ENCODE data around the gene SV2B. TPM values are rescaled to one million over a fixed set of nuclear protein-coding genes. Genes with fewer than 3 reads are reported as not detected.
A peak's percentile ranks its signal among the peaks of the same experiment; 100 is the strongest.

SV2B gene
- total RNA-seq, 1 experiment from 2014 or later, result not detected

- Histone ChIP-seq H2AFZ (ENCODE audit: low read length) (no peak overlapping the region), H4K91ac (ENCODE audit: insufficient read length, low read depth, low read length) (no peak overlapping the region), H3K18ac (ENCODE audit: insufficient read length, low read depth, low read length) (no peak overlapping the region), H3K9ac (ENCODE audit: extremely low read depth, insufficient read length, low read length) (no peak overlapping the region), H3K56ac (ENCODE audit: insufficient read length, low read depth, low read length) (no peak overlapping the region), H2BK12ac (ENCODE audit: insufficient read length, low read depth, low read length) (no peak overlapping the region), H3K4me2 (ENCODE audit: insufficient read depth, insufficient read length, low read length) (no peak overlapping the region), H3K4me1 (ENCODE audit: insufficient read depth, low read length) (no peaks in the 10 kb centered on the region), H4K5ac (ENCODE audit: insufficient read length, low read depth, low read length) (no peak overlapping the region), H3K79me2 (ENCODE audit: insufficient read depth, low read length) (no peaks in the 10 kb centered on the region), H3K79me1 (ENCODE audit: insufficient read depth, low read depth, low read length, poor library complexity, severe bottlenecking) (no peaks in the 10 kb centered on the region), H3K27ac (ENCODE audit: insufficient read length, low read depth, low read length) (no peak overlapping the region), H2BK5ac (ENCODE audit: insufficient read length, low read length) (no peak overlapping the region), H4K8ac (replicated peaks; ENCODE audit: insufficient read length, low read depth, low read length) (no peak overlapping the region), H3K4ac (ENCODE audit: low read depth, low read length) (no peak overlapping the region), H2BK20ac (ENCODE audit: low read depth, low read length, poor library complexity, severe bottlenecking) (no peak overlapping the region), H4K20me1 (ENCODE audit: control insufficient read depth, insufficient read depth, insufficient read length) (no peaks in the 10 kb centered on the region), H3K27me3 (ENCODE audit: insufficient read depth, low read length) (no peaks in the 10 kb centered on the region), H2AK5ac (ENCODE audit: insufficient read length, low read length) (no peak overlapping the region), H3K23me2 (ENCODE audit: insufficient read length, low read depth, low read length, poor library complexity, severe bottlenecking) (no peaks in the 10 kb centered on the region), H3K14ac (ENCODE audit: insufficient read depth, low read length) (no peak overlapping the region), H2BK120ac (ENCODE audit: low read depth, low read length, poor library complexity, severe bottlenecking) (no peak overlapping the region), H3K23ac (ENCODE audit: insufficient read length, low read depth, low read length) (no peak overlapping the region), H3T11ph (ENCODE audit: low read length) (no peak overlapping the region), H2BK15ac (ENCODE audit: low read depth, low read length) (no peak overlapping the region), H3K9me3 (ENCODE audit: control insufficient read depth, low read depth, low read length) (no peaks in the 10 kb centered on the region)
- DNase-seq, result no peak
- Mint-ChIP-seq H3K36me3 (ENCODE audit: insufficient read depth in 1 of 3, low read depth in 3 of 3) (no peaks in the 10 kb centered on the region), H3K4me1 (peaks cover 3 to 4% of the 10 kb centered on the region in 2 experiments; a peak in 2 of 4 replicates), H3K27me3 (ENCODE audit: low read depth) (peaks cover 41% of the 10 kb centered on the region), H3K4me3 (no peak overlapping the region), H3K27ac (no peak overlapping the region), H3K9me3 (no peaks in the 10 kb centered on the region)
- whole genome bisulfite sequencing (ENCODE audit: extremely low coverage, insufficient read length, low lambda C conversion rate), result no CpG with 5 or more reads among the region's 3 CpGs
- TF ChIP-seq CTCF (conservative IDR thresholded peaks at IDR 0.05), result peak; percentile 44; the same call in 2 of the 3 replicates
Observed at GRCh38 chr15:91235376-91235775, 135.3 kb downstream of the SV2B start.

Data from H9 (cell line).